Dermis blood vessel endothelial cell (primary cell): Measurements from ENCODE around the gene PNPT1. TPM values are rescaled to one million over a fixed set of nuclear protein-coding genes. Genes with fewer than 3 reads are reported as not detected.
"Not testable (repeated sequence)": the region's sequence is repeated elsewhere in the genome, so short reads cannot be mapped to it uniquely, and the experiment has no call there.

Experiments used
- DNase-seq: peaks from one replicate; pipeline ENCODE4 v3.0.0; 2010
- total RNA-seq: library from RNA; depleted of rRNA; stranded (reverse); fragments of >200 nt; gene quantifications from 2 replicates; pipeline ENCODE4 v1.2.3, GENCODE V29; 2014

The PNPT1 gene
- total RNA-seq, 1 donor from 2014 or later = 17.5 TPM

DNA sequence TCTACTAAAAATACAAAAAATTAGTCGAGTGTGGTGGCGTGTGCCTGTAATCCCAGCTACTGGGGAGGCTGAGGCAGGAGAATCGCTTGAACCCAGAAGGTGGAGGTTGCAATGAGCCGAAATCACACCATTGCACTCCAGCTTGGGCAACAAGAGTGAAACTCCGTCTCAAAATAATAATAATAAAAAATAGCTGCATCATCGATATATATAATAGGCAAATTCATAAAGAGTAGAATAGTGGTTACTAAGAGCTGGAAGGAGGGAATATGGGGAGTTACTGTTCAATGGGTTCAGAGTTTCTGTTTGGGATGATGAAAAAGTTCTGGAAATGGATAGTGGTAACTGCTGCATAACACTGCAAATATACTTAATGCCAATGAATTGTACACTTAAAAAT, 96.8 kb downstream of the PNPT1 start:
- DNase-seq = not testable (repeated sequence)

DNA sequence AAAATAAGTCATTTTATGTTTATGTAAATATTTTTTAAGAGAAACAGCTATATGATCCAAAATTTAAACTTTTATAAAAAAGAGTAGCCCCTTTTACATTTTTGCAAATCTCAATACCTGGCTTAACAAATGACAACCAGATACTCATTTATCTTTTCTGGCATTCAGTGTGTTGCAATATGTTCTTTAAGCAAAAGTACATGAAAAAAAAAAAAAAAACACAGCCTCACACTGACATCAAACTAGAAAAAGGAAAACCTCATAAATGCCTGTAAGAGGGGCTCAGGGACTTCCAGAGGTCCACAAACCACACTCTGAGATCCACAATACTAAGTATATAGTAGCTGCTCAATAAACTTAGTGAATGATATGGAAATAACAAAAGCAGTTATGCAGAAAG, 98.1 kb downstream of the PNPT1 start:
- no peak for DNase-seq

DNA sequence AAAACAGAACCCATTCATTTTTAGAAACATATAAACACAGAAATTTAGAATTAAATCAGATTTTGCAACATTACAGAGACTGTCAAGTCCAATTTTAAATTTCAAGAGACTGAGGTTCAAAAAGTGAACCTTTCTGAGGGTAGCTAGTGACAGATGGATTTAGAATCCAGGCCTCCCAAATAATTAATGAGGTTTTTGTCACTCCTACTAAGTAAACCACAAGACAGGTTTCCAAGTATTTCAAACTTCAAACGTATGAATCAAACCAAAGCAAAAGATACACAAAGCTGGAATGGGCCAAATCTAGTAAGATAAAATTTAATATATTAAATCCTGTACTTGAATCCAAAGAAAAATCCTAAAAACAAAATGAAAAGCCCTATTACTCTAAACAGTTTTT, 101.5 kb downstream of the PNPT1 start:
- no peak for DNase-seq

DNA sequence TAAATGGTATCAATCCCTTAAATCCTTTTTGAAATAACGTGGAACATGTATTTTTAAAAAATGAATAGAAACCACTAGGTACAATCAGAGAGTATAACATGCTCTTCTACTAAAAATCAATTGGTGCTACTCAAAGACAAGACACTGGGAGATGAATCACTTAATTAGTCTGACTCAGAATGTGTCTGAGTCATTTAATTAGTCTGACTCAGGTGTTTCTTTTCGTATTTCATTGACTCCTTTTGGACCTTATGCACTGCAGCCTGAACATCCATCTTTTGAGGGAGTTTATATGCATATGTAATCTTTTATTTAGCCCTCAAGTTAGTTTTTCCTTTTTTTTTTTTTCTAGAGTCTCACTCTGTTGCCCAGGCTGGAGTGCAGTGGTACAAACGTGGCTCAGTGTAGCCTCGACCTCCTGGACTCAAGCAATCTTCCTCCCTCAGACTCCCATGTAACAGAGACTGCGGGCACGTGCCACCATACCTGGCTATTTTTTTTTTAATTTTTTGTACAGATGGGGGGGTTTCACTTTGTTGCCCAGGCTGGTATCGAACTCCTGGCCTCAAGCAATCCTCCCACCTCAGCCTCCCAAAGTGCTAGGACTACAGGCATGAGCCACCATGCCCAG, 102.7 kb downstream of the PNPT1 start:
- peak; percentile 20 for DNase-seq

DNA sequence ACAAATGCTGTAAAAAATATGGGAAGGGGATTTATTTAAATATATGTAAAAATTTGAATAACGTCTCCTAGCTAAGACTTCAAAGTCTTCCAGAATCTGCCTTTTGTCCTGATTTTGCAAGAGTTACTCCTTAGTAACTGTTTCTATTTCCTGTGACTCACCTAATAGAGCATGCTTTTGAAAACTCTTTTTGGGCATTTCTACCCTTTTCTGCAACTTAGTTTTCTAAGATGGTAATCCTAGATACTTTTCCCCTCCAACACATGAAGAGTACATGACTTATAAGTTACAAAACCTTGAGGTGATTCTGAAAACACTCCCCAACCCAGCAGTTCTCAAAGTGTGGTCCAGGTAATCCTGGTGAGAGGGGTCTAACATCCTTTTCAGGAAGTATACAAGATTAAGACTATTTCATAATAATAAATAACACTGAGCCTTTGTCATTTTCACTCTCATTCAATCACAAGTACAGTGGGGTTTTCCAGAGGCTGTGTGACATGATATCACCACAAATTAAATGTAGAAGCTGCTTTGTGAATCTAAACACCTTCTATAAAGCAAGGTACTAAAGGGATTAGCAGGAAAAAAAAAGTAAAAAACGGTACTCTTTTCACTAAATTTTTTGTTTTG, 108.1 kb downstream of the PNPT1 start:
- peak; percentile 55 for DNase-seq

Other genes with a start within 250 kb of the PNPT1 start
- 11.2 and 15.3 TPM in 2 replicates for gene CFAP36, start 174.1 kb downstream of the PNPT1 start, total RNA-seq
- gene PPP4R3B, start 76.2 kb downstream of the PNPT1 start, total RNA-seq = 52.2 and 62.6 TPM in 2 replicates
- 10,451 and 12,229 TPM in 2 replicates for gene EFEMP1, start 229.9 kb upstream of the PNPT1 start, total RNA-seq